Caco-2 (cell line): Measurements from ENCODE around the gene ANKRD18A. TPM values are rescaled to one million over a fixed set of nuclear protein-coding genes. Genes with fewer than 3 reads are reported as not detected.

Source experiments
- BruUV-seq: library from RNA; stranded (reverse); fragments of 400-500 nt; replicated peaks from 2 replicates; lab custom pipeline; 2021; lab: Mats Ljungman, UMichigan
- CTCF ChIA-PET: fragments of 300-600 bp; sonication (Branson Sonifier 250); formaldehyde crosslinking; loops from one replicate; lab custom pipeline; 2022; ENCODE audit warnings: antibody characterized with exemption; lab: Charles Lee
- POLR2A ChIA-PET: fragments of 300-600 bp; sonication (Branson Sonifier 250); formaldehyde crosslinking; loops from one replicate; lab custom pipeline; 2022; ENCODE audit warnings: antibody characterized with exemption; lab: Charles Lee
- DNase-seq, 2 experiments: peaks; one replicate each; pipeline versions ENCODE4 v3.0.0 to v3.0.0-alpha.2; 2020 to 2022
- H3K27me3 ChIP-seq: replicated peaks from 2 replicates; pipeline ENCODE4 v1.6.0; 2011; ENCODE audit warnings: low read length; ENCODE audit not compliant: control insufficient read depth, insufficient read depth
- H3K36me3 ChIP-seq: 2 replicates; pipeline ENCODE4 v1.5.1; 2011; ENCODE audit warnings: low read length; ENCODE audit not compliant: control insufficient read depth, insufficient read depth
- H3K4me1 ChIP-seq: fragments of 250-450 bp; sonication (Bioruptor Pico); 2 replicates; pipeline ENCODE4 v1.5.1; 2020; ENCODE audit warnings: mild to moderate bottlenecking
- H3K4me3 ChIP-seq: 2 replicates; pipeline ENCODE4 v1.5.1; 2011; ENCODE audit warnings: low read depth, mild to moderate bottlenecking, control low read depth, low read length
- H3K9me3 ChIP-seq: fragments of 250-450 bp; sonication (Bioruptor Pico); 2 replicates; pipeline ENCODE4 v1.5.1; 2020; ENCODE audit warnings: mild to moderate bottlenecking, moderate library complexity
- H3K27ac Mint-ChIP-seq: one replicate; pipeline ENCODE4 v1.8.0; 2022; ENCODE audit warnings: mixed read lengths; ENCODE audit not compliant: unreplicated experiment
- H3K27me3 Mint-ChIP-seq: one replicate; pipeline ENCODE4 v1.8.0; 2022; ENCODE audit warnings: mixed read lengths; ENCODE audit not compliant: insufficient read depth, unreplicated experiment
- H3K36me3 Mint-ChIP-seq: one replicate; pipeline ENCODE4 v1.8.0; 2022; ENCODE audit warnings: mild to moderate bottlenecking, mixed read lengths; ENCODE audit not compliant: insufficient read depth, unreplicated experiment
- H3K4me1 Mint-ChIP-seq: one replicate; pipeline ENCODE4 v1.8.0; 2022; ENCODE audit warnings: low read depth, mixed read lengths; ENCODE audit not compliant: unreplicated experiment
- H3K4me3 Mint-ChIP-seq: one replicate; pipeline ENCODE4 v1.8.0; 2022; ENCODE audit warnings: mild to moderate bottlenecking, moderate library complexity, mixed read lengths; ENCODE audit not compliant: unreplicated experiment
- H3K9me3 Mint-ChIP-seq: one replicate; pipeline ENCODE4 v1.8.0; 2022; ENCODE audit warnings: mixed read lengths; ENCODE audit not compliant: unreplicated experiment
- intact Hi-C: fragments of 100-400 bp; cut with micrococcal nuclease; formaldehyde crosslinking; loops from one replicate; pipeline ENCODE4 v1.10.0; 2022; ENCODE audit not compliant: unreplicated experiment
- total RNA-seq: library from RNA; stranded (reverse); gene quantifications from 2 replicates; pipeline ENCODE4 v1.2.3, GENCODE V29; 2022
- TF ChIP-seq, protein P1 (sequence below), 2 experiments: fragments of 200-600 bp in 1 of 2; IDR thresholded peaks; 1 replicate in 1 of 2; 2 replicates in 1 of 2; pipeline versions ENCODE4 v1.5.1 to v1.8.0; 2011 to 2022; ENCODE audit warnings: antibody characterized with exemption in 1 of 2, control low read depth in 1 of 2, inconsistent platforms in 1 of 2, low read depth in 1 of 2, low read length in 1 of 2, mild to moderate bottlenecking in 1 of 2, moderate library complexity in 1 of 2; ENCODE audit not compliant: insufficient read depth in 1 of 2, severe bottlenecking in 1 of 2, unreplicated experiment in 1 of 2

Gene ANKRD18A
- total RNA-seq, 1 experiment from 2014 or later, result 2.6 TPM

DNA sequence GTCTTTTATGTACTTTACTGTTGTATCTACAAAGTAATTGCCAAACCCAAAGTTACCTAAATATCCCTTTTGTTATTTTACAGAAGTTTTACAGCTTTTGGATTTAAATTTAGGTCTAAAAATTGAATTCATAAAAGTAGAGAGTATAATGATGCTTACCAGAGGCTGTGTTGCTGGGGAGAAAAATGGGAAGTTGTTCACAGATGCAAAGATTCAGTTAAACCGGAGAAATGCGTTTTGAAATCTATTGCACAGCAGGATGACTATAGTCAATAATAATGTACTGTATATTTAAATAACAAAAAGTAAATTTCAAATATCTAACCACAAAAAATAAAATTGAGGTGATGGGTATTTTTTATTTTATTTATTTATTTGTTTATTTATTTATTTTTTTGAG, 2.6 kb upstream of the ANKRD18A start:
- POLR2A ChIA-PET, result no interaction called here
- no peak overlapping the region for H3K27ac Mint-ChIP-seq

GRCh38 chr9:38622288-38622674, 1.9 kb upstream of the ANKRD18A start:
- no peaks in the 10 kb centered on the region for H3K4me1 Mint-ChIP-seq
- peak overlapping the region; percentile 60 for H3K4me3 Mint-ChIP-seq
- peaks cover 12% of the 10 kb centered on the region for H3K9me3 Mint-ChIP-seq
- Histone ChIP-seq H3K4me3 (no peak overlapping the region), H3K4me1 (no peaks in the 10 kb centered on the region), H3K27me3 (peaks cover 2% of the 10 kb centered on the region), H3K9me3 (peaks cover 9% of the 10 kb centered on the region; the same call in 1 of the 2 replicates), H3K36me3 (no peaks in the 10 kb centered on the region)
- no peak overlapping the region for H3K27ac Mint-ChIP-seq
- POLR2A ChIA-PET, result no interaction called here
- TF ChIP-seq, protein P1, sequence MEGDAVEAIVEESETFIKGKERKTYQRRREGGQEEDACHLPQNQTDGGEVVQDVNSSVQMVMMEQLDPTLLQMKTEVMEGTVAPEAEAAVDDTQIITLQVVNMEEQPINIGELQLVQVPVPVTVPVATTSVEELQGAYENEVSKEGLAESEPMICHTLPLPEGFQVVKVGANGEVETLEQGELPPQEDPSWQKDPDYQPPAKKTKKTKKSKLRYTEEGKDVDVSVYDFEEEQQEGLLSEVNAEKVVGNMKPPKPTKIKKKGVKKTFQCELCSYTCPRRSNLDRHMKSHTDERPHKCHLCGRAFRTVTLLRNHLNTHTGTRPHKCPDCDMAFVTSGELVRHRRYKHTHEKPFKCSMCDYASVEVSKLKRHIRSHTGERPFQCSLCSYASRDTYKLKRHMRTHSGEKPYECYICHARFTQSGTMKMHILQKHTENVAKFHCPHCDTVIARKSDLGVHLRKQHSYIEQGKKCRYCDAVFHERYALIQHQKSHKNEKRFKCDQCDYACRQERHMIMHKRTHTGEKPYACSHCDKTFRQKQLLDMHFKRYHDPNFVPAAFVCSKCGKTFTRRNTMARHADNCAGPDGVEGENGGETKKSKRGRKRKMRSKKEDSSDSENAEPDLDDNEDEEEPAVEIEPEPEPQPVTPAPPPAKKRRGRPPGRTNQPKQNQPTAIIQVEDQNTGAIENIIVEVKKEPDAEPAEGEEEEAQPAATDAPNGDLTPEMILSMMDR (IDR thresholded peaks at IDR 0.05; ENCODE audit: insufficient read depth in 1 of 2, low read depth in 1 of 2, low read length in 1 of 2, severe bottlenecking in 1 of 2, unreplicated experiment in 1 of 2), result no peak
- intact Hi-C loops, result no loop called here
- H3K27me3 Mint-ChIP-seq, result peaks cover 18% of the 10 kb centered on the region
- CTCF ChIA-PET, result interaction anchor here (0.7 kb wide), 1 partner anchor 50 kb away, joined by 3 read pairs; no protein-coding TSS in a partner anchor
- peak in 1 of 2 experiments; percentile 8 for DNase-seq
- BruUV-seq, result no TSS peak
- H3K36me3 Mint-ChIP-seq, result peaks cover 6% of the 10 kb centered on the region

More for the DNA sequence above, 2.6 kb upstream of the ANKRD18A start:
- H3K27me3 ChIP-seq, result peaks cover 2% of the 10 kb centered on the region
- H3K36me3 ChIP-seq, result no peaks in the 10 kb centered on the region
- BruUV-seq, result no TSS peak
- H3K4me3 ChIP-seq, result no peak overlapping the region
- no peak for DNase-seq
- peaks cover 9% of the 10 kb centered on the region; the same call in 1 of the 2 replicates for H3K9me3 ChIP-seq
- no peaks in the 10 kb centered on the region for H3K4me1 ChIP-seq
- CTCF ChIA-PET, result no interaction called here
- intact Hi-C loops, result no loop called here
- Mint-ChIP-seq H3K27me3 (peaks cover 16% of the 10 kb centered on the region), H3K36me3 (peaks cover 6% of the 10 kb centered on the region), H3K4me1 (no peaks in the 10 kb centered on the region), H3K9me3 (peaks cover 12% of the 10 kb centered on the region), H3K4me3 (peak overlapping the region; percentile 46)
- TF ChIP-seq, protein P1 (IDR thresholded peaks at IDR 0.05; ENCODE audit: insufficient read depth in 1 of 2, low read depth in 1 of 2, low read length in 1 of 2, severe bottlenecking in 1 of 2, unreplicated experiment in 1 of 2), result no peak

DNA sequence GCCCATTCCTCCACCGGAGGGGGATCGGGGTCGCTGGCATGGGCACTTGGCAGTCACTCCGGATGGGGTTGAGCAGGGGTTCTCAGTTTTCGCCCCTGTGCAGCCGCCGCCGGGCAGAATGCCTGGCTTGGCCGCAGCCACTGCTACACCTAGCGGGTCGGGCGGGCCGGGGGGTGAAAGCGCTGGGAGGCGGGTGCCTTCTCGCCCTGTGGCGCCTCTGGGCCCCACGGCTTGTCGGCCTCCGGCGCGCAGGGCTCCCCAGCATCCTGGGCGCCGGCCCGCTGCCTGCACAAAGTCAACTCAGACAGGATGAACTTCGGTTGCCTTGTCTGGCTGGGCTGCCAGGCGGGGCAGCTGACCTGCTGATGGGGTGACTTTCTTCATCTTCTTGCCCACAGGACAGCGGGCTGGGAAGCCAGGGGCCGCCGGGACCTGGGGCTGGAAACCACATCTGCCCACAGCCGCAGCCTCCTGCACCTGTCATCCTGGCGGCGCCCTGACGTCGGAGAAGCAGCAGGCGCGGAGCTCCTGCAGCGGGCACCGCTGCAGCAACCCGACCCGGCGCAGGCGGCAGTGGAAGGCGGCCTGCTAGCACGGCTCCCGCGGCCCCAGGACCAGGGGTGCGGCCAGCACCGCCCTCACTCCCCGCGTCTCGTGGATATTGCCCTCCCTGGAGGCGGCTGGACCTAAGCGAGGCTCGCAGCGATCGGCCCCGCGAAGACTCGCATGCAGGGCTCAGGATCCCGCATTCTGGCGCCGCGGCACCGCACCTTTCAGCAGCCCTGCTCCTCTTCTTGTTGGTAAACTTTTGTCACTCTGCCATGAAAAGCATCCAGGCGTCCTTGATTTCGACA, 1.3 kb upstream of the ANKRD18A start:
- POLR2A ChIA-PET, result no interaction called here
- intact Hi-C loops, result no loop called here
- H3K27ac Mint-ChIP-seq, result no peak overlapping the region
- Histone ChIP-seq H3K36me3 (no peaks in the 10 kb centered on the region), H3K9me3 (peaks cover 9% of the 10 kb centered on the region; the same call in 1 of the 2 replicates), H3K4me3 (peak overlapping the region; percentile 61), H3K4me1 (no peaks in the 10 kb centered on the region), H3K27me3 (peaks cover 2% of the 10 kb centered on the region)
- peak overlapping the region; percentile 60 for H3K4me3 Mint-ChIP-seq
- H3K27me3 Mint-ChIP-seq, result peaks cover 20% of the 10 kb centered on the region
- no peaks in the 10 kb centered on the region for H3K4me1 Mint-ChIP-seq
- peak in 1 of 2 experiments; percentile 22 for DNase-seq
- no TSS peak for BruUV-seq
- CTCF ChIA-PET, result interaction anchor here (0.6 to 1.9 kb wide), 4 partner anchors 24 to 51 kb away, joined by 3 to 7 read pairs (median 4); no protein-coding TSS in a partner anchor
- H3K36me3 Mint-ChIP-seq, result peaks cover 6% of the 10 kb centered on the region
- H3K9me3 Mint-ChIP-seq, result peaks cover 12% of the 10 kb centered on the region
- TF ChIP-seq, protein P1 (IDR thresholded peaks at IDR 0.05; ENCODE audit: insufficient read depth in 1 of 2, low read depth in 1 of 2, low read length in 1 of 2, severe bottlenecking in 1 of 2, unreplicated experiment in 1 of 2), result no peak
